HepG2 (cell line): ENCODE data around the gene KLF16. TPM values are rescaled to one million over a fixed set of nuclear protein-coding genes. Genes with fewer than 3 reads are reported as not detected.

Source experiments
- ARHGAP35 ChIP-seq: sonication (generic); formaldehyde crosslinking; IDR thresholded peaks from 2 replicates; pipeline ENCODE4 v1.9.0; 2022; ENCODE audit warnings: mild to moderate bottlenecking, inconsistent platforms, moderate library complexity, missing genetic modification reagents, borderline replicate concordance
- ATF7 ChIP-seq, 2 experiments: fragments of 450-650 bp in 1 of 2; sonication (generic) in 1 of 2; formaldehyde crosslinking in 1 of 2; IDR thresholded peaks; 2 replicates each; pipeline versions ENCODE4 v1.4.0 to v1.6.1; 2016 to 2020; ENCODE audit warnings: antibody characterized with exemption in 1 of 2, mild to moderate bottlenecking in 1 of 2, missing genetic modification reagents in 1 of 2
- GATAD2A ChIP-seq: IDR thresholded peaks from 2 replicates; pipeline ENCODE4 v1.6.1; 2016
- GFI1 ChIP-seq: sonication (generic); formaldehyde crosslinking; IDR thresholded peaks from 2 replicates; pipeline ENCODE4 v1.5.0; 2020; ENCODE audit warnings: missing genetic modification reagents, mild to moderate bottlenecking, borderline replicate concordance
- HDAC1 ChIP-seq: sonication (generic); formaldehyde crosslinking; IDR thresholded peaks from 2 replicates; pipeline ENCODE4 v1.5.1; 2020; ENCODE audit warnings: mild to moderate bottlenecking, missing genetic modification reagents
- HDAC2 ChIP-seq: sonication (generic); formaldehyde crosslinking; IDR thresholded peaks from 2 replicates; pipeline ENCODE4 v1.4.0; 2020; ENCODE audit warnings: missing genetic modification reagents
- KAT7 ChIP-seq: IDR thresholded peaks from 2 replicates; pipeline ENCODE4 v1.6.1; 2018; ENCODE audit warnings: borderline replicate concordance, missing compliant biosample characterization
- POLR2AphosphoS2 ChIP-seq: IDR thresholded peaks from 2 replicates; pipeline ENCODE4 v1.6.1; 2011; ENCODE audit warnings: low read depth, low read length, improper control_type of control experiment
- RAD51 ChIP-seq: fragments of 450-650 bp; IDR thresholded peaks from 2 replicates; pipeline ENCODE4 v1.6.1; 2016; ENCODE audit warnings: borderline replicate concordance
- REXO4 ChIP-seq: sonication (generic); formaldehyde crosslinking; IDR thresholded peaks from 2 replicates; pipeline ENCODE4 v1.8.0; 2022; ENCODE audit warnings: missing genetic modification reagents, mild to moderate bottlenecking, borderline replicate concordance
- RNF2 ChIP-seq: fragments of 450-650 bp; conservative IDR thresholded peaks from 2 replicates; pipeline ENCODE4 v1.6.1; 2016; ENCODE audit warnings: low read depth
- SP4 ChIP-seq: sonication (generic); formaldehyde crosslinking; IDR thresholded peaks from 2 replicates; pipeline ENCODE4 v1.8.1; 2023; ENCODE audit warnings: mild to moderate bottlenecking, missing genetic modification reagents
- YEATS4 ChIP-seq: sonication (generic); formaldehyde crosslinking; IDR thresholded peaks from 2 replicates; pipeline ENCODE4 v1.4.0; 2020; ENCODE audit warnings: missing genetic modification reagents, borderline replicate concordance
- ZBTB43 ChIP-seq: sonication (generic); formaldehyde crosslinking; conservative IDR thresholded peaks from 2 replicates; pipeline ENCODE4 v1.4.0; 2020; ENCODE audit warnings: missing genetic modification reagents
- ZNF292 ChIP-seq: sonication (generic); formaldehyde crosslinking; IDR thresholded peaks from 2 replicates; pipeline ENCODE4 v1.8.1; 2022; ENCODE audit warnings: mild to moderate bottlenecking, low read depth, missing genetic modification reagents, borderline replicate concordance
- ZNF350 ChIP-seq: sonication (generic); formaldehyde crosslinking; IDR thresholded peaks from 2 replicates; pipeline ENCODE4 v1.4.0; 2020; ENCODE audit warnings: mild to moderate bottlenecking, low read depth, missing genetic modification reagents, borderline replicate concordance
- ZNF382 ChIP-seq: sonication (generic); formaldehyde crosslinking; IDR thresholded peaks from 2 replicates; pipeline ENCODE4 v1.5.0; 2020; ENCODE audit warnings: missing genetic modification reagents, mild to moderate bottlenecking, borderline replicate concordance
- ZNF546 ChIP-seq: sonication (generic); formaldehyde crosslinking; conservative IDR thresholded peaks from 2 replicates; pipeline ENCODE4 v1.8.1; 2023; ENCODE audit warnings: mild to moderate bottlenecking, missing genetic modification reagents
- ZNF782 ChIP-seq: sonication (generic); formaldehyde crosslinking; IDR thresholded peaks from 2 replicates; pipeline ENCODE4 v1.4.0; 2020; ENCODE audit warnings: missing genetic modification reagents, mild to moderate bottlenecking, borderline replicate concordance
- ZSCAN25 ChIP-seq: sonication (generic); formaldehyde crosslinking; IDR thresholded peaks from 2 replicates; pipeline ENCODE4 v1.8.0; 2022; ENCODE audit warnings: mild to moderate bottlenecking, missing genetic modification reagents
- ZSCAN29 ChIP-seq: sonication (generic); formaldehyde crosslinking; conservative IDR thresholded peaks from 2 replicates; pipeline ENCODE4 v1.4.0; 2020; ENCODE audit warnings: mild to moderate bottlenecking, missing genetic modification reagents
- polyA plus RNA-seq, 8 experiments: library from polyadenylated mRNA; depleted of rRNA in 3 of 8; stranded (reverse) in 7 of 8; unstranded in 1 of 8; fragments of >200 nt; fragmentation: Illumina TruSeq in 4 of 8; extraction: Trizol in 4 of 8; gene quantifications; 2 replicates each; pipeline versions ENCODE4 v1.2.1 to v1.2.3, GENCODE V29; 2011 to 2016; ENCODE audit warnings: low read depth in 4 of 8, missing spikeins in 1 of 8, mixed read lengths in 1 of 8; ENCODE audit not compliant: insufficient read depth in 1 of 8
- total RNA-seq, 5 experiments: library from RNA; depleted of rRNA; stranded (reverse); fragments of >200 nt; fragmentation: Illumina TruSeq; extraction: Trizol; gene quantifications; 2 replicates each; pipeline ENCODE4 v1.2.3, GENCODE V29; 2016; ENCODE audit warnings: low read depth in 1 of 5
- TF ChIP-seq, protein P1 (sequence below): IDR thresholded peaks from 2 replicates; pipeline ENCODE4 v1.4.0; 2020; ENCODE audit warnings: mild to moderate bottlenecking, missing genetic modification reagents
- TF ChIP-seq, protein P2 (sequence below): sonication (generic); formaldehyde crosslinking; IDR thresholded peaks from 2 replicates; pipeline ENCODE4 v1.4.0; 2020; ENCODE audit warnings: missing genetic modification reagents, borderline replicate concordance

KLF16 gene
- total and polyA plus RNA-seq, 2 of the 13 experiments (the other 11 are each of a cell fraction or from before 2014, with no cell fraction given), result 3.5 to 6.7 TPM

DNA sequence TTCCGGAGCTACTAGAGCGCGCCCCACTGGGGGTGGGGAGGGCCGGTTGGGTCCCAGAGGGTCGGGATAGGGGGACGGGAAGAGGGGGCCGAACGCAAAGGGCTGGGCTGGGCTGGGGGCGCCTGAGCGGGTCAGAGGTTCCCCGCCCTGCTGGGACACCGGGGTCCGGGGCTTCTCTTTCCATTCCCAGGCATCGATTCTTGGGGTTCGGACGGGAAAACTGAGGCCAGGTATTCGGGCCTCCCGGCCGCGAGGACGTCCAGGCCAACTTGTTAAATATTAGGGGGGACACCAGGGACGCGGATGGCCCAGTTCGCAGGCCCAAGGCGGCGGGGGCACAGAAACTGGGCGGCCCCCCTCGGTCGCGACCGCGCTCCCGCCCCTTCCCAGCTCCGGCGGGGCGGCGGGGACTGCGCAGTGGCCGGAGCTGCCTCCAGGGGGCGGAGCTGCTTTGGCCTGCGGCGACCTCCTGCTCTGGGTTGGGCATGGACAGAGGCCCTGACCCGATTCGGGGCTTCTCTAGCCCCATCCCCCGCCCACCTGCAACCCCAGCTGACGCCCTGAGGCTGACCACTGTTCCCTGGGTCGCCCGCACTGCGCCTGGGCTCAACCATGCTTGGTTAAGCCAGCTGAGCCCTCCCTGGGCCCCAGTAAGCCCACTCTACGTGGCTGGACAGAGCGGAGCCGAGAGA, 1.2 kb upstream of the KLF16 start (continued):
- TF ChIP-seq, protein P1, sequence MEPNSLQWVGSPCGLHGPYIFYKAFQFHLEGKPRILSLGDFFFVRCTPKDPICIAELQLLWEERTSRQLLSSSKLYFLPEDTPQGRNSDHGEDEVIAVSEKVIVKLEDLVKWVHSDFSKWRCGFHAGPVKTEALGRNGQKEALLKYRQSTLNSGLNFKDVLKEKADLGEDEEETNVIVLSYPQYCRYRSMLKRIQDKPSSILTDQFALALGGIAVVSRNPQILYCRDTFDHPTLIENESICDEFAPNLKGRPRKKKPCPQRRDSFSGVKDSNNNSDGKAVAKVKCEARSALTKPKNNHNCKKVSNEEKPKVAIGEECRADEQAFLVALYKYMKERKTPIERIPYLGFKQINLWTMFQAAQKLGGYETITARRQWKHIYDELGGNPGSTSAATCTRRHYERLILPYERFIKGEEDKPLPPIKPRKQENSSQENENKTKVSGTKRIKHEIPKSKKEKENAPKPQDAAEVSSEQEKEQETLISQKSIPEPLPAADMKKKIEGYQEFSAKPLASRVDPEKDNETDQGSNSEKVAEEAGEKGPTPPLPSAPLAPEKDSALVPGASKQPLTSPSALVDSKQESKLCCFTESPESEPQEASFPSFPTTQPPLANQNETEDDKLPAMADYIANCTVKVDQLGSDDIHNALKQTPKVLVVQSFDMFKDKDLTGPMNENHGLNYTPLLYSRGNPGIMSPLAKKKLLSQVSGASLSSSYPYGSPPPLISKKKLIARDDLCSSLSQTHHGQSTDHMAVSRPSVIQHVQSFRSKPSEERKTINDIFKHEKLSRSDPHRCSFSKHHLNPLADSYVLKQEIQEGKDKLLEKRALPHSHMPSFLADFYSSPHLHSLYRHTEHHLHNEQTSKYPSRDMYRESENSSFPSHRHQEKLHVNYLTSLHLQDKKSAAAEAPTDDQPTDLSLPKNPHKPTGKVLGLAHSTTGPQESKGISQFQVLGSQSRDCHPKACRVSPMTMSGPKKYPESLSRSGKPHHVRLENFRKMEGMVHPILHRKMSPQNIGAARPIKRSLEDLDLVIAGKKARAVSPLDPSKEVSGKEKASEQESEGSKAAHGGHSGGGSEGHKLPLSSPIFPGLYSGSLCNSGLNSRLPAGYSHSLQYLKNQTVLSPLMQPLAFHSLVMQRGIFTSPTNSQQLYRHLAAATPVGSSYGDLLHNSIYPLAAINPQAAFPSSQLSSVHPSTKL, result peak; percentile 30; the same call in 1 of the 2 replicates
- TF ChIP-seq KAT7, result peak; percentile 67; the same call in 1 of the 2 replicates
- peak; percentile 26; the same call in 1 of the 2 replicates for TF ChIP-seq HDAC2
- TF ChIP-seq, protein P2, sequence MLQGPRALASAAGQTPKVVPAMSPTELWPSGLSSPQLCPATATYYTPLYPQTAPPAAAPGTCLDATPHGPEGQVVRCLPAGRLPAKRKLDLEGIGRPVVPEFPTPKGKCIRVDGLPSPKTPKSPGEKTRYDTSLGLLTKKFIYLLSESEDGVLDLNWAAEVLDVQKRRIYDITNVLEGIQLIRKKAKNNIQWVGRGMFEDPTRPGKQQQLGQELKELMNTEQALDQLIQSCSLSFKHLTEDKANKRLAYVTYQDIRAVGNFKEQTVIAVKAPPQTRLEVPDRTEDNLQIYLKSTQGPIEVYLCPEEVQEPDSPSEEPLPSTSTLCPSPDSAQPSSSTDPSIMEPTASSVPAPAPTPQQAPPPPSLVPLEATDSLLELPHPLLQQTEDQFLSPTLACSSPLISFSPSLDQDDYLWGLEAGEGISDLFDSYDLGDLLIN (CRISPR knock-in tag), result no peak
- TF ChIP-seq REXO4 (CRISPR knock-in tag), result no peak
- TF ChIP-seq ATF7 (IDR thresholded peaks at IDR 0.05), result no peak
- TF ChIP-seq ATF7 (CRISPR knock-in tag; IDR thresholded peaks at IDR 0.05), result no peak
- TF ChIP-seq ZNF382, result no peak
- TF ChIP-seq ZBTB43 (CRISPR knock-in tag), result no peak
- TF ChIP-seq ARHGAP35 (CRISPR knock-in tag), result no peak
- TF ChIP-seq ZNF292 (CRISPR knock-in tag), result 0 out of 2 replicates have a peak, but pooled peaks have one; percentile 48
- TF ChIP-seq GFI1 (CRISPR knock-in tag), result no peak
- TF ChIP-seq RNF2, result no peak
- peak; percentile 68; the same call in 1 of the 2 replicates for TF ChIP-seq SP4 (CRISPR knock-in tag)
- 0 out of 2 replicates have a peak, but pooled peaks have one; percentile 12 for TF ChIP-seq YEATS4 (CRISPR knock-in tag)
- no peak for TF ChIP-seq POLR2AphosphoS2
- peak; percentile 25; the same call in 1 of the 2 replicates for TF ChIP-seq HDAC1 (CRISPR knock-in tag)
- TF ChIP-seq ZNF350 (CRISPR knock-in tag), result peak; percentile 64; the same call in 1 of the 2 replicates
- peak; percentile 26 for TF ChIP-seq GATAD2A (CRISPR knock-in tag)
- peak; percentile 81; the same call in 1 of the 2 replicates for TF ChIP-seq ZSCAN29 (CRISPR knock-in tag)
- TF ChIP-seq ZSCAN25, result no peak
- TF ChIP-seq ZNF782, result no peak
- no peak for TF ChIP-seq RAD51
- TF ChIP-seq ZNF546 (CRISPR knock-in tag), result 0 out of 2 replicates have a peak, but pooled peaks have one; percentile 9
